ENCODE results near the gene TMEM35A. TPM values are rescaled to one million over a fixed set of nuclear protein-coding genes. Genes with fewer than 3 reads are reported as not detected.

The TMEM35A gene
- total RNA-seq, 1 experiment from 2014 or later = not detected

- H2AFZ ChIP-seq = no peak overlapping the region
- H4K20me1 ChIP-seq (ENCODE audit: insufficient read depth) = no peaks in the 10 kb centered on the region
- ChIA-PET POLR2A (ENCODE audit: unreplicated experiment) (no interaction called here), CTCF (no interaction called here)
- intact Hi-C loops (cut with micrococcal nuclease; ENCODE audit: unreplicated experiment) = no loop called here
- no peaks in the 10 kb centered on the region for H3K4me1 ChIP-seq (replicated peaks; ENCODE audit: insufficient read depth)
- no peak overlapping the region for H3K27ac ChIP-seq
- TF ChIP-seq CTCF (conservative IDR thresholded peaks at IDR 0.05) (no peak), EZH2 (IDR thresholded peaks at IDR 0.05; ENCODE audit: low read depth) (no peak)
- H3K27me3 ChIP-seq (ENCODE audit: insufficient read depth, low read depth) = no peaks in the 10 kb centered on the region
- no peak for DNase-seq
- no TSS peak for BruUV-seq (replicated peaks)
- no peaks in the 10 kb centered on the region for H3K9me3 ChIP-seq (ENCODE audit: insufficient read depth, low read depth)
- H3K36me3 ChIP-seq (ENCODE audit: low read depth) = no peaks in the 10 kb centered on the region
- H3K4me2 ChIP-seq = no peak overlapping the region
- H3K79me2 ChIP-seq (ENCODE audit: low read depth) = no peaks in the 10 kb centered on the region
- no peak overlapping the region for H3K4me3 ChIP-seq
- H3K9me2 ChIP-seq (ENCODE audit: insufficient read depth) = no peaks in the 10 kb centered on the region; the same call in 1 of the 2 replicates
- H3F3A ChIP-seq (ENCODE audit: insufficient read depth, low read depth) = no peaks in the 10 kb centered on the region
Observed at GRCh38 chrX:101079736-101080270, 1.1 kb downstream of the TMEM35A start.

GRCh38 chrX:101080326-101081124, 1.8 kb downstream of the TMEM35A start:
- Histone ChIP-seq H3K4me1 (replicated peaks; ENCODE audit: insufficient read depth) (no peaks in the 10 kb centered on the region), H3F3A (ENCODE audit: insufficient read depth, low read depth) (no peaks in the 10 kb centered on the region), H4K20me1 (ENCODE audit: insufficient read depth) (no peaks in the 10 kb centered on the region), H3K27ac (no peak overlapping the region), H3K9me2 (ENCODE audit: insufficient read depth) (no peaks in the 10 kb centered on the region; the same call in 1 of the 2 replicates), H3K4me3 (no peak overlapping the region), H3K9me3 (ENCODE audit: insufficient read depth, low read depth) (no peaks in the 10 kb centered on the region), H3K27me3 (ENCODE audit: insufficient read depth, low read depth) (no peaks in the 10 kb centered on the region), H3K36me3 (ENCODE audit: low read depth) (no peaks in the 10 kb centered on the region), H3K4me2 (no peak overlapping the region), H3K79me2 (ENCODE audit: low read depth) (no peaks in the 10 kb centered on the region), H2AFZ (no peak overlapping the region)
- POLR2A ChIA-PET (ENCODE audit: unreplicated experiment) = no interaction called here
- TF ChIP-seq EZH2 (IDR thresholded peaks at IDR 0.05; ENCODE audit: low read depth) (no peak), CTCF (conservative IDR thresholded peaks at IDR 0.05) (no peak)
- BruUV-seq (replicated peaks) = no TSS peak
- CTCF ChIA-PET = no interaction called here
- DNase-seq = no peak
- intact Hi-C loops (cut with micrococcal nuclease; ENCODE audit: unreplicated experiment) = no loop called here

GRCh38 chrX:101081231-101081630, 2.6 kb downstream of the TMEM35A start:
- no peaks in the 10 kb centered on the region for H3K36me3 ChIP-seq (ENCODE audit: low read depth)
- H2AFZ ChIP-seq = no peak overlapping the region
- H3F3A ChIP-seq (ENCODE audit: insufficient read depth, low read depth) = no peaks in the 10 kb centered on the region
- H3K4me1 ChIP-seq (replicated peaks; ENCODE audit: insufficient read depth) = no peaks in the 10 kb centered on the region
- H3K27ac ChIP-seq = no peak overlapping the region
- ChIA-PET POLR2A (ENCODE audit: unreplicated experiment) (no interaction called here), CTCF (no interaction called here)
- TF ChIP-seq CTCF (conservative IDR thresholded peaks at IDR 0.05) (no peak), EZH2 (IDR thresholded peaks at IDR 0.05; ENCODE audit: low read depth) (no peak)
- DNase-seq = no peak
- no peaks in the 10 kb centered on the region for H3K79me2 ChIP-seq (ENCODE audit: low read depth)
- H3K4me2 ChIP-seq = no peak overlapping the region
- intact Hi-C loops (cut with micrococcal nuclease; ENCODE audit: unreplicated experiment) = no loop called here
- no peaks in the 10 kb centered on the region for H3K9me3 ChIP-seq (ENCODE audit: insufficient read depth, low read depth)
- no peaks in the 10 kb centered on the region; the same call in 1 of the 2 replicates for H3K9me2 ChIP-seq (ENCODE audit: insufficient read depth)
- BruUV-seq (replicated peaks) = no TSS peak
- H4K20me1 ChIP-seq (ENCODE audit: insufficient read depth) = no peaks in the 10 kb centered on the region
- H3K4me3 ChIP-seq = no peak overlapping the region
- no peaks in the 10 kb centered on the region for H3K27me3 ChIP-seq (ENCODE audit: insufficient read depth, low read depth)
